ENCODE measurements around the gene YBX2.

The YBX2 gene

GRCh38 chr17:7322520-7323194, 28.2 kb upstream of the YBX2 start:
- DNase-seq (ENCODE audit: low spot score), result no peak

DNA sequence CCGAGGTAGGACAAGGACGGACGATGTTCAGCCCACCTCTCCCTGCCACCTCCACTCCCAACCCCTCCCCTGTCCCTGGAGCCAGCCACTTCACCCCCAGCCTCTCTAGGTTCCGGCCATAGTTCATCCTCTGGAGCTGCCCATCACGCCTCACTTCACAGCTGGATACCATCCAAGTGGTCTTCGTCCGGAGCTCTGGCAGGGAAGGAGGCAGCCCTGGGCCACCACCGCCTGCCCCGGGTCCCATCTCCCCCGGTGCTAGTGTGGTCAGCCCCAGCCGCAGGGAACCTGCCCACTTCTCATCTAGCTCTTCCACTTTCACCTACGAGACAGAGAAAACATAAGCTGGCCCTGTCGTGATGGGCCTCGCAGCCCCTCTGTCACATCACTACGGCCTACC, 27.0 kb upstream of the YBX2 start:
- DNase-seq (ENCODE audit: low spot score), result no peak

DNA sequence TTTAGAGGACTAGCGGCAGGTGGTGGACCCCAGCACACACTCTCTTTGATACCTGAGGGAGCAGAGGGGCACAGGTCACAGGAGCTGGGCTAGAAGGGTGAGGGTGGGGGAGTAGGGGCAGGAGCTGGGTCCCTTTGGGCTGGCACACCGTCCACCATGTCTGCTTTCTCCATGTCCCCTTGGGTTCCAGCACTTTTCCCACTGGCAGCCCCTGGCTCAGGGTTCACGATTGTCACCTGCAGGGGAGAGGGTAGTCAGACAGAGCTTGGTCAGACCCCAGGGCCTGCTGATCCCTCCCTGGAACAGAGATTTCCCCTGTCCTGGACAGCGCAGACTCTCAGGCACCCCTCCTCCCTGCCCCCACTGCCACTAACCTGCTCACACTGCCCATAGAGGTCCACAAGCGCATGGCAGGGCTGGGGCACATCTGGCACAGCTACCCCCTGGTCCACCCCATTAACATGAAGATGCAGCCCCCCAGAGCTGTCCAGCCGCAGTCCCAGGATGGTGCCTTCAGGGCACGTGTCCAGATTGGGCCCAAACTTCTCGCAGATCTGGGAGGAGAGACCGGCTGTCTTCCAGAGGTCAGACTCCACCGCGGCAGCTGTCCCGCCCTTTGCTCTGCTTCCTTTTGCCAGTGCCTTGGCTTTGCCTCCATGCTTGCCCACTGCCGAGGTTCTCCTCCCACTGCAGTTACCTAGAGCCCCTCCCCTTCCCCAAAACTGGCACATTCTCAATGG, 23.9 kb upstream of the YBX2 start:
- DNase-seq (ENCODE audit: low spot score), result no peak

GRCh38 chr17:7317161-7317803, 22.8 kb upstream of the YBX2 start:
- DNase-seq (ENCODE audit: low spot score), result no peak

DNA sequence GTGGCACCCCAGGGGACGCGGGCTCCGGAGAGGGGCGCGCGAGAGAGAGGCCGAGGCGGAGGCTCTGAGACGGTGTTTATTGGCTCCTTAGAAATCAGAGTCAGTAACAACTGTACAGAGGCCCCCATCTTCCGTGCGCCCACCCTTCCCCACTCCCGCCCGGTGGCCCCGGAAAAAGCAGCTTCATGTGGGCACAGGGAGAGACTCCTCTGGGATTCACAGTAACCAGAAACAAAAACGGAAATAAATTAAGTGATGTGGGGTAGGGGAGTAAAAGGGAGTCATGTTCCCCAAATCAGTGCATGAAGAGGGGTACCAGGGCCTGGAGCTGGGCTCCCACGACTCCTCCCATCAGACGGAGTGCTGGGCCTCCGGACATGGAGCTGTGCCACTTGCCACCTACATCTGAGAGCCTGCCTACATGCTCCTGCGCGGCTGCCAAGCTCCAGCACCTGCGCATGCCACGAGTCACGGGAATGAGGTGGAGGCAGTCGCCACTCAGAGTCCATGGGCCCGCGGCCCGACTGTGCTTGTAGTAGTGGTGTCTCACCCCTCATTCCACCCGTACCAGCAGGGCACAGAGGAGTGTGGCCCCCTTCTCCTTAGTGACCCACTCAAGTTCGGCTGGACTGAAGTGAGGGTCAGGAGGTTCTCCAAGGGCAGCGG, 21.3 kb upstream of the YBX2 start:
- no peak for DNase-seq (ENCODE audit: low spot score)

GRCh38 chr17:7314719-7315569, 20.5 kb upstream of the YBX2 start, which contains the start of gene GPS2:
Gene GPS2, minus strand, starts transcription at chr17:7315360. Its CDS starts 308 bp downstream, at chr17:7315052.
- peak; percentile 89 for DNase-seq (ENCODE audit: low spot score)

- no peak for DNase-seq (ENCODE audit: low spot score)
These were observed 19.7 kb upstream of the YBX2 start for GRCh38 chr17:7313890-7314718.

- no peak for DNase-seq (ENCODE audit: low spot score)
These were observed 18.9 kb upstream of the YBX2 start for GRCh38 chr17:7313088-7313889.

- DNase-seq (ENCODE audit: low spot score), result no peak
These were observed 18.1 kb upstream of the YBX2 start for GRCh38 chr17:7312432-7313087.

- DNase-seq (ENCODE audit: low spot score), result no peak
These were observed 16.8 kb upstream of the YBX2 start for GRCh38 chr17:7311110-7311705.

DNA sequence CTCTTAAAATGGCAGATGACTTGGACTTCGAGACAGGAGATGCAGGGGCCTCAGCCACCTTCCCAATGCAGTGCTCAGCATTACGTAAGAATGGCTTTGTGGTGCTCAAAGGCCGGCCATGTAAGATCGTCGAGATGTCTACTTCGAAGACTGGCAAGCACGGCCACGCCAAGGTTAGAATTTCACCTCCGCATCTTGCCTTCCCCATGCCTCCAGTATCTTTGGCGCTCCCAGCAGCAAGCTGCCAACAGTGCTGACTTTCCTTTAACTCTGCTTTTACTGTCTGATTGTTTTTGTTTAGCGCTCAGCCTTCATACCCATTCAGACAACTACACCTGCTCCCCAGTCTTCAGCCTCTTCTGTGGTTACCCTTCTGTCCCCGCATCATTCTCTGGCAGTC, 15.2 kb upstream of the YBX2 start:
- DNase-seq (ENCODE audit: low spot score), result no peak

DNA sequence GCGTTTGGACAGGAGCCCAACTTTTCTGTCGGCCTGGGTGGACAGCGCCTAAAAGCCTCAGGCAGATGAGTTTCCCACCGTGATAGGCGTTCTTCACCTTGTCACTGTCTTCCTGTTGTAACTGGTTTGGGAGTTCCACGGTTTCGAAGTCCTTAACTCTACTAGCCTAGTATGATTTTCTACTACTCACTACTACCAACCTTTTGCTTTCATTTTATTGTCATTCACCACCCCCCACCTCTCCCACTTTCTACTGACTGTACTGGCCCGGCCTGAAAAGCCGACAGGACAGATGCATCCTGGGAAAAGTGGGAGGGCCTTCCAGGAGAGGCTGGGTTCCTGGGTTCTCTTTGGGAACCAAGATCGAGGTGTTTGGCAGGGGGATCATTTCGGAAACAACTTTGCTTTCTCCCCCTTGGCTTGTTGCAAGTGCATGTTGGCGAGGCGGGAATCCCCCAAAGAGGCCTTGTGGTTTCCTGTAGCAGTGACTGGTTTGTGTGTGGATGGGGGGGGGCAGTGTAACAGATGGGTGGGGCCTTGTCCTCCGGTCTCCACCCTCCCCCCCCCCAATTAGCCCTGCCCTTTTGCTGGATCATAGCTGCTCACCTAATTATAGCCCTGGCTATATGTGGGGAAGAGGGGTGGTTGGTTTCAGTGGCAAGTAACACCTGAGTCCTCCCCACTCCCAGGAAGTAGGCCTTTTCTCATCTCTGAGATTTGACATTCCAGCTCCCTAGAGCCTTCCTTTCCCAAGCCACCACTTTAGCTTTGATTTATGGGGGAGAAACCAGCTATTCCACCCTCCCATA, 14.4 kb upstream of the YBX2 start:
- peak; percentile 88 for DNase-seq (ENCODE audit: low spot score)

DNA sequence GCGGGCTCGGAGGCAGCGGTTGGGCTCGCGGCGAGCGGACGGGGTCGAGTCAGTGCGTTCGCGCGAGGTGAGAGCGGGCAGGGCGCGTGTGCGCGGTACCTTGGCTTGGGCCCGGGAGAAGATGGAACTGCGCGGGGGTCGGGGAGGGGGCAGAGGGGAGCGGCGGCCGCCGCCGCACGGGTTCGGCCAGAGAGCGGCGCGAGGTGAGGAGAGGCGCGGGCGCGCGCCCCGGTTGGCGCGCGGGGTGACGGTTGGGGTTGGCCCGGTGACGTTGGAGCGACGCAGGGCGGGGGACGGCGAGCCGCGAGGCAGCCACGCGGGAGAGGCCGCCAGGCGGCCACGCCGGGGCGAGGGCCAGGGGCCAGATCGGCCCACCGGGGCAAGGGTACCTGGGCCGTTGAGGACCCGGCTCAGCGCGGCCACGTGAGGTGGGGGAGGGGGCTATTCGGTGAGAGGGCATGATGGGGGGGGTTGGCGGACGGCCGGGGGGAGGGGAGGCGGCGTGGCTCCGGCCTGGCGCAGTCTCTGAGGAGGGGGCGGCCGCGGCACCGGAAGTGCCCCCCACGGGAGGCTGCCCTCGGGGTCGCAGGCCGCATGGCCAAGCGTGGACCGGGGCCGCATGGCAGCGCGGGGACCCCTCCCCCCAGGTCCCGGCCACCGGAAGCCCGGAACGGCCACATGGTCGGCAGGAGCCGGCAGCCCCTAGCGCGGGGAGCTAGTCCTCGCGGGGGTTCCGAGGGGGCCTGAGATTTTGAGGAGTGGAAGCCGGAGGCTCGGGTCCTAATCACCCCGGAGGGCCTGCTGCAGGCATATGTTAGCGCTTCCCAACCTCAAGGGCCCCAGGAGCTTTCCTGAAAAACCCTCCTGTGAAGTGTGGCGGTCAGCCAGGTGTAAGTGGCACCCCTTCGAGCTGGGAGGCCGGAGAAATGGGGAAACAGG, 13.5 kb upstream of the YBX2 start:
- DNase-seq (ENCODE audit: low spot score), result peak; percentile 67

- DNase-seq (ENCODE audit: low spot score), result peak; percentile 100
These were observed 12.7 kb upstream of the YBX2 start, which contains the start of gene EIF5A for GRCh38 chr17:7306911-7307685. Gene EIF5A, plus strand, starts transcription at chr17:7307628. Its CDS starts 2,008 bp downstream, at chr17:7309636.

DNA sequence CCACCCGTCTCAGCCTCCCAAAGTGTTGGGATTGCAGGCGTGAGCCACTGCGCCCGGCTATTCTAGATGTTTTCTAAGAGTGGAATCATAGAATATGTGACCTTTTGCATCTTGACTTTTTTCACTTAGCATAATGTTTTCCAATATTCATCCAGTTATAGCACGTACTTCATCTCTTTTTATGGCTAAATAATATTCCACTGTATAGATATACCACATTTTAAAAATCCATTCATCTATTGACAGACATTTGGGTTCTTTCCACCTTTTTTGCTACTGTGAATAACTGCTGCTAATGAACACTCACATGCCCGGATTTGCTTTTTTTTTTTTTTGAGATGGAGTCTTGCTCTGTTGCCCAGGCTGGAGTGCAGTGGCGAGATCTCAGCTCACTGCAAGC, 9.7 kb upstream of the YBX2 start:
- no peak for DNase-seq (ENCODE audit: low spot score)

All from hematopoietic multipotent progenitor cell treated with erythropoietin and hydrocortisone succinate and interleukin-3 and kit ligand, for 15 days (in vitro differentiated cells).